K562 (cell line): ENCODE measurements around the gene NACC1. TPM values are rescaled to one million over a fixed set of nuclear protein-coding genes. Genes with fewer than 3 reads are reported as not detected.
A peak's percentile ranks its signal among the peaks of the same experiment; 100 is the strongest.

ENCODE experiments used
- CREB3L1 ChIP-seq: fragments of 450-650 bp; IDR thresholded peaks from 2 replicates; pipeline ENCODE4 v1.6.1; 2014; ENCODE audit warnings: low read depth, mild to moderate bottlenecking, moderate library complexity, borderline replicate concordance
- ESRRA ChIP-seq: fragments of 450-650 bp; IDR thresholded peaks from 2 replicates; pipeline ENCODE4 v1.6.1; 2014; ENCODE audit warnings: low read depth, mild to moderate bottlenecking, moderate library complexity, borderline replicate concordance
- KDM1A ChIP-seq, 2 experiments: fragments of 450-650 bp; IDR thresholded peaks; 2 replicates each; pipeline ENCODE4 v1.6.1; 2016; ENCODE audit warnings: mild to moderate bottlenecking in 2 of 2
- MGA ChIP-seq: fragments of 450-650 bp; IDR thresholded peaks from 2 replicates; pipeline ENCODE4 v1.6.1; 2016; ENCODE audit warnings: mild to moderate bottlenecking, moderate library complexity
- SIN3A ChIP-seq, 2 experiments: fragments of 150-350 bp in 1 of 2; IDR thresholded peaks; 2 replicates each; pipeline ENCODE4 v1.6.1; 2011 to 2016; ENCODE audit warnings: borderline replicate concordance in 2 of 2, low read depth in 2 of 2, low read length in 2 of 2, mild to moderate bottlenecking in 2 of 2, moderate library complexity in 2 of 2; ENCODE audit not compliant: control insufficient read depth in 1 of 2
- ZNF121 ChIP-seq: sonication (generic); formaldehyde crosslinking; conservative IDR thresholded peaks from 2 replicates; pipeline ENCODE4 v1.8.0; 2022; ENCODE audit warnings: missing genetic modification reagents
- ZNF23 ChIP-seq: fragments of 250-450 bp; sonication (Bioruptor Pico); IDR thresholded peaks from 2 replicates; pipeline ENCODE4 v1.4.0; 2020; ENCODE audit warnings: mild to moderate bottlenecking
- ZNF584 ChIP-seq: fragments of 200-800 bp; sonication (Bioruptor generic); IDR thresholded peaks from 2 replicates; pipeline ENCODE4 v1.6.1; 2016; ENCODE audit warnings: low read depth, mild to moderate bottlenecking, missing genetic modification characterization, missing compliant biosample characterization
- polyA plus RNA-seq, 8 experiments: library from polyadenylated mRNA; depleted of rRNA in 4 of 8; stranded (reverse) in 5 of 8; unstranded in 3 of 8; fragments of >200 nt; fragmentation: Nextera tagmentation in 2 of 8; fragmentation: Illumina TruSeq in 1 of 8; extraction: Ambion mirVana in 2 of 8; extraction: Trizol in 1 of 8; gene quantifications; 2 replicates each; pipeline versions ENCODE4 v1.2.1 to v1.2.3, GENCODE V29; 2011 to 2014; ENCODE audit warnings: inconsistent platforms in 1 of 8, missing spikeins in 1 of 8
- total RNA-seq, 7 experiments: library from RNA; depleted of rRNA in 6 of 7; stranded (reverse); fragments of >200 nt in 6 of 7; fragmentation: Illumina TruSeq in 2 of 7; extraction: Trizol in 2 of 7; gene quantifications; 2 replicates each; pipeline versions ENCODE4 v1.2.1 to v1.2.3, GENCODE V29; 2011 to 2021; ENCODE audit warnings: low replicate concordance in 1 of 7

NACC1 gene
- total and polyA plus RNA-seq, 9 of the 15 experiments (the other 6 are each of a cell fraction or from before 2014, with no cell fraction given) = 0.04 to 96.6 (median 25.8) TPM

GRCh38 chr19:13101590-13102415 lies 16.3 kb upstream of the NACC1 start (continued):
- TF ChIP-seq MGA = no peak
- no peak for TF ChIP-seq ZNF584 (CRISPR knock-in tag)
- TF ChIP-seq ESRRA = no peak
- no peak for TF ChIP-seq ZNF23 (CRISPR knock-in tag)
- TF ChIP-seq KDM1A (IDR thresholded peaks at IDR 0.05) = 0 out of 4 replicates have a peak, but pooled peaks of 1 of the 2 experiments have one; percentile 22
- no peak for TF ChIP-seq CREB3L1
- TF ChIP-seq SIN3A (IDR thresholded peaks at IDR 0.05; ENCODE audit: borderline replicate concordance in 2 of 2, control insufficient read depth in 1 of 2, low read depth in 2 of 2, low read length in 2 of 2) = 0 out of 4 replicates have a peak, but pooled peaks of 1 of the 2 experiments have one; percentile 30
- TF ChIP-seq ZNF121 = peak; percentile 93
